A549 (cell line): ENCODE results near the gene DLG4. TPM values are rescaled to one million over a fixed set of nuclear protein-coding genes. Genes with fewer than 3 reads are reported as not detected.

ENCODE experiments used
- ATAC-seq, 2 experiments: fragments of 200-7000 bp in 1 of 2; fragments of >200 bp in 1 of 2; cut with Nextera tagmentation in 1 of 2; cut with Tn5 transposase in 1 of 2; 3 replicates each; pipeline versions ENCODE4 v1.8.0 to v1.9.1; 2018 to 2020; ENCODE audit warnings: mild to moderate bottlenecking in 1 of 2, moderate library complexity in 1 of 2
- CTCF ChIA-PET: fragments of 300-600 bp; sonication (Branson Sonifier 250); formaldehyde crosslinking; extraction: SDS; loops from one replicate; lab custom pipeline; 2021; ENCODE audit warnings: antibody characterized with exemption, inconsistent platforms; lab: Yijun Ruan, JAX
- POLR2A ChIA-PET: fragments of 350-600 bp; formaldehyde crosslinking; extraction: SDS; loops from one replicate; lab custom pipeline; 2021; ENCODE audit warnings: antibody characterized with exemption, inconsistent platforms; lab: Yijun Ruan, JAX
- DNase-seq, 2 experiments: peaks; one replicate each; pipeline versions ENCODE4 v3.0.0 to v3.0.0-alpha.2; 2011 to 2016; ENCODE audit warnings: low read depth in 1 of 2, low spot score in 1 of 2
- FAIRE-seq: peaks from 2 replicates; lab custom pipeline; 2011; peaks lifted over from hg19 to GRCh38; lab: Jason Lieb, UNC
- H3K27ac ChIP-seq, 2 experiments: fragments of >200 bp; sonication (Bioruptor Twin); formaldehyde crosslinking; 3 replicates each; pipeline ENCODE4 v1.5.1; 2016 to 2017
- H3K4me1 ChIP-seq: fragments of >200 bp; sonication (Bioruptor Twin); formaldehyde crosslinking; 3 replicates; pipeline ENCODE4 v1.6.1; 2016
- H3K4me2 ChIP-seq: fragments of >200 bp; sonication (Bioruptor Twin); formaldehyde crosslinking; 3 replicates; pipeline ENCODE4 v1.6.1; 2016
- H3K4me3 ChIP-seq: fragments of >200 bp; sonication (Bioruptor Twin); formaldehyde crosslinking; 3 replicates; pipeline ENCODE4 v1.5.1; 2016
- H3K9me3 ChIP-seq: fragments of >200 bp; sonication (Bioruptor Twin); formaldehyde crosslinking; 3 replicates; pipeline ENCODE4 v1.6.1; 2016
- CBX2 ChIP-seq: fragments of 200-600 bp; sonication (generic); IDR thresholded peaks from 2 replicates; pipeline ENCODE4 v1.6.1; 2016; ENCODE audit warnings: low read depth, mild to moderate bottlenecking, borderline replicate concordance
- CEBPB ChIP-seq, 2 experiments: fragments of >200 bp in 1 of 2; sonication (Bioruptor Twin) in 1 of 2; formaldehyde crosslinking in 1 of 2; IDR thresholded peaks; 2 replicates each; pipeline ENCODE4 v1.6.1; 2012 to 2016
- CHD2 ChIP-seq: fragments of 150-350 bp; IDR thresholded peaks from 2 replicates; pipeline ENCODE4 v1.6.1; 2014; ENCODE audit warnings: low read length; ENCODE audit not compliant: partially characterized antibody
- EHMT2 ChIP-seq: fragments of 200-600 bp; sonication (generic); IDR thresholded peaks from 2 replicates; pipeline ENCODE4 v1.6.1; 2016; ENCODE audit warnings: antibody characterized with exemption, low read depth, mild to moderate bottlenecking, moderate library complexity
- ELK1 ChIP-seq: fragments of 150-350 bp; IDR thresholded peaks from 2 replicates; pipeline ENCODE4 v1.6.1; 2014; ENCODE audit warnings: low read depth, mild to moderate bottlenecking, low read length
- FOSB ChIP-seq: fragments of 250-450 bp; sonication (Bioruptor Pico); IDR thresholded peaks from 2 replicates; pipeline ENCODE4 v1.5.0; 2020; ENCODE audit warnings: mild to moderate bottlenecking, moderate library complexity
- HMGXB4 ChIP-seq: fragments of 250-450 bp; sonication (Bioruptor Pico); IDR thresholded peaks from 2 replicates; pipeline ENCODE4 v1.5.0; 2021; ENCODE audit warnings: mild to moderate bottlenecking, moderate library complexity, borderline replicate concordance
- HOXB5 ChIP-seq: fragments of 250-450 bp; sonication (Bioruptor Pico); IDR thresholded peaks from 2 replicates; pipeline ENCODE4 v1.5.0; 2020; ENCODE audit warnings: mild to moderate bottlenecking, moderate library complexity
- JUNB ChIP-seq: fragments of >200 bp; sonication (Bioruptor Twin); formaldehyde crosslinking; IDR thresholded peaks from 2 replicates; pipeline ENCODE4 v1.6.1; 2016
- MAFK ChIP-seq: fragments of 450-650 bp; IDR thresholded peaks from 2 replicates; pipeline ENCODE4 v1.6.1; 2014; ENCODE audit not compliant: partially characterized antibody
- MAX ChIP-seq: IDR thresholded peaks from 2 replicates; pipeline ENCODE4 v1.6.1; 2012
- MAZ ChIP-seq: fragments of 150-350 bp; IDR thresholded peaks from 2 replicates; pipeline ENCODE4 v1.6.1; 2014; ENCODE audit warnings: antibody characterized with exemption, low read depth, low read length, borderline replicate concordance
- NFE2L2 ChIP-seq: fragments of 150-350 bp; conservative IDR thresholded peaks from 2 replicates; pipeline ENCODE4 v1.6.1; 2014; ENCODE audit warnings: low read length
- NPAS2 ChIP-seq: fragments of 250-450 bp; sonication (Bioruptor Pico); IDR thresholded peaks from 2 replicates; pipeline ENCODE4 v1.8.0; 2022; ENCODE audit warnings: mild to moderate bottlenecking, moderate library complexity, borderline replicate concordance
- RARB ChIP-seq: fragments of 250-450 bp; sonication (Bioruptor Pico); IDR thresholded peaks from 2 replicates; pipeline ENCODE4 v1.8.0; 2021; ENCODE audit warnings: mild to moderate bottlenecking, moderate library complexity
- TFCP2L1 ChIP-seq: fragments of 250-450 bp; sonication (Bioruptor Pico); IDR thresholded peaks from 2 replicates; pipeline ENCODE4 v1.5.0; 2021; ENCODE audit warnings: mild to moderate bottlenecking
- ZFP36 ChIP-seq: fragments of 450-650 bp; IDR thresholded peaks from 2 replicates; pipeline ENCODE4 v1.6.1; 2014; ENCODE audit warnings: borderline replicate concordance; ENCODE audit not compliant: partially characterized antibody
- ZNF302 ChIP-seq: fragments of 250-450 bp; sonication (Bioruptor Pico); IDR thresholded peaks from 2 replicates; pipeline ENCODE4 v1.9.0; 2021; ENCODE audit warnings: inconsistent platforms, mild to moderate bottlenecking, moderate library complexity
- WGBS: methylation state at CpG from one replicate; pipeline ENCODE4 v1.1.6; 2017; ENCODE audit errors: missing lambda C conversion rate; 5-methylcytosine and 5-hydroxymethylcytosine counted together
- polyA plus RNA-seq, 4 experiments: library from polyadenylated mRNA; depleted of rRNA in 3 of 4; stranded (reverse); fragments of >200 nt; fragmentation: RNase III in 1 of 4; extraction: RNeasy Plus Mini Kit Qiagen cat#74134 plus additional on column Dnase treatment in 1 of 4; gene quantifications; 2 replicates in 3 of 4; 3 replicates in 1 of 4; pipeline ENCODE4 v1.2.3, GENCODE V29; 2011 to 2017
- TF ChIP-seq, protein P1 (sequence below): fragments of 450-650 bp; IDR thresholded peaks from 2 replicates; pipeline ENCODE4 v1.6.1; 2014; ENCODE audit warnings: antibody characterized with exemption
- TF ChIP-seq, protein P2 (sequence below): IDR thresholded peaks from 2 replicates; pipeline ENCODE4 v1.6.1; 2012; ENCODE audit warnings: low read depth, borderline replicate concordance

Gene DLG4
- polyA plus RNA-seq, 2 of the 4 experiments (the other 2 are of a cell fraction), result 8.3 to 21.3 TPM

GRCh38 chr17:7225711-7226331, 6.2 kb upstream of the DLG4 start:
- TF ChIP-seq, protein P1, sequence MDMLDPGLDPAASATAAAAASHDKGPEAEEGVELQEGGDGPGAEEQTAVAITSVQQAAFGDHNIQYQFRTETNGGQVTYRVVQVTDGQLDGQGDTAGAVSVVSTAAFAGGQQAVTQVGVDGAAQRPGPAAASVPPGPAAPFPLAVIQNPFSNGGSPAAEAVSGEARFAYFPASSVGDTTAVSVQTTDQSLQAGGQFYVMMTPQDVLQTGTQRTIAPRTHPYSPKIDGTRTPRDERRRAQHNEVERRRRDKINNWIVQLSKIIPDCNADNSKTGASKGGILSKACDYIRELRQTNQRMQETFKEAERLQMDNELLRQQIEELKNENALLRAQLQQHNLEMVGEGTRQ, result no peak
- TF ChIP-seq NFE2L2, result no peak
- TF ChIP-seq CHD2, result no peak
- TF ChIP-seq ELK1, result no peak
- FAIRE-seq (no peak), DNase-seq (no peak), ATAC-seq (no peak)
- Histone ChIP-seq H3K4me3 (no peak overlapping the region), H3K4me1 (peaks cover 19% of the 10 kb centered on the region), H3K9me3 (no peaks in the 10 kb centered on the region), H3K4me2 (no peak overlapping the region), H3K27ac (no peak overlapping the region)
- WGBS, result 89% methylated on average over 18 of the region's 21 CpGs
- CTCF ChIA-PET, result interaction anchor here (2.3 to 10.0 kb wide), 4 partner anchors 11 to 70 kb away, joined by 6 to 169 read pairs (median 44); partner anchors contain the start of genes DVL2, GABARAP and PHF23
- POLR2A ChIA-PET, result interaction anchor here (0.6 to 0.7 kb wide), 2 partner anchors 8 to 59 kb away, joined by 3 to 10 read pairs; partner anchors contain the start of gene DVL2

DNA sequence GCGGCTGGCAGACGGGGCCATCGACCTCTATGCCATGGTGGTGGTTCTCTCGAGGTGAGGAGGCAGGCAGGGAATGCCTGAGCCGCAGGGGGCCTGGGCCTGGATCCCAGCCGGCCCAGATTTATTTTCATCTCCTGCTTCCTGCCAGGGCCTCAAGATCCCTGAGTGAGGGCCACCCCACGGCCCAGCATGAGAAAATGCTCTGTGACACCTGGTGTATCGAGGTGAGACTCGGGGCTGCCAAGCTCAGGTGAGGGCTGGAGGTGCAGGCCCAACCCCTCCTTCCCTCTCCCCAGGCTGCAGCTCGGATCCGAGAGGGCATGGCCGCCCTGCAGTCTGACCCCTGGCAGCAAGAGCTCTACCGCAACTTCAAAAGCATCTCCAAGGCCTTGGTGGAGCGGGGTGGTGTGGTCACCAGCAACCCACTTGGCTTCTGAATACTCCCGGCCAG, 5.0 kb upstream of the DLG4 start:
- Histone ChIP-seq H3K27ac (no peak overlapping the region), H3K4me3 (no peak overlapping the region), H3K4me1 (peaks cover 23% of the 10 kb centered on the region), H3K4me2 (no peak overlapping the region), H3K9me3 (no peaks in the 10 kb centered on the region)
- ChIA-PET CTCF (interaction anchor here (2.3 to 10.0 kb wide), 4 partner anchors 10 to 72 kb away, joined by 6 to 169 read pairs (median 44); partner anchors contain the start of genes DVL2, GABARAP and PHF23), POLR2A (interaction anchor here (1.3 to 1.8 kb wide), 2 partner anchors 10 kb away, joined by 3 read pairs; partner anchors contain the start of gene DVL2)
- WGBS, result 79% methylated on average over 11 of the region's 15 CpGs
- FAIRE-seq (no peak), DNase-seq (no peak), ATAC-seq (no peak)
- TF ChIP-seq RARB (CRISPR knock-in tag), result no peak
- no peak for TF ChIP-seq HOXB5 (CRISPR knock-in tag)
- no peak for TF ChIP-seq ELK1
- no peak for TF ChIP-seq MAZ
- no peak for TF ChIP-seq CBX2
- TF ChIP-seq ZNF302 (CRISPR knock-in tag), result no peak
- no peak for TF ChIP-seq JUNB
- TF ChIP-seq CEBPB (IDR thresholded peaks at IDR 0.05), result no peak
- TF ChIP-seq MAFK, result no peak

- H3K4me1 ChIP-seq, result peaks cover 27% of the 10 kb centered on the region
- WGBS, result 93% methylated on average over 10 of the region's 10 CpGs
- no peak for FAIRE-seq
- H3K4me3 ChIP-seq, result no peak overlapping the region
- H3K4me2 ChIP-seq, result no peak overlapping the region
- no peak for DNase-seq
- CTCF ChIA-PET, result interaction anchor here (2.3 to 10.0 kb wide), 4 partner anchors 10 to 72 kb away, joined by 6 to 169 read pairs (median 44); partner anchors contain the start of genes DVL2, GABARAP and PHF23
- no peak overlapping the region for H3K27ac ChIP-seq
- POLR2A ChIA-PET, result interaction anchor here (1.3 to 1.8 kb wide), 3 partner anchors 9 to 72 kb away, joined by 3 read pairs; partner anchors contain the start of gene DVL2
- H3K9me3 ChIP-seq, result no peaks in the 10 kb centered on the region
- ATAC-seq, result no peak
- TF ChIP-seq EHMT2 (no peak), HMGXB4 (CRISPR knock-in tag) (no peak), ELK1 (no peak), CEBPB (IDR thresholded peaks at IDR 0.05) (no peak), HOXB5 (CRISPR knock-in tag) (no peak), CHD2 (no peak), CBX2 (no peak), MAX (no peak), ZFP36 (no peak), TFCP2L1 (CRISPR knock-in tag) (no peak), MAZ (no peak), NFE2L2 (no peak), NPAS2 (CRISPR knock-in tag) (no peak), FOSB (no peak)
- TF ChIP-seq, protein P2, sequence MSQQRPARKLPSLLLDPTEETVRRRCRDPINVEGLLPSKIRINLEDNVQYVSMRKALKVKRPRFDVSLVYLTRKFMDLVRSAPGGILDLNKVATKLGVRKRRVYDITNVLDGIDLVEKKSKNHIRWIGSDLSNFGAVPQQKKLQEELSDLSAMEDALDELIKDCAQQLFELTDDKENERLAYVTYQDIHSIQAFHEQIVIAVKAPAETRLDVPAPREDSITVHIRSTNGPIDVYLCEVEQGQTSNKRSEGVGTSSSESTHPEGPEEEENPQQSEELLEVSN, result no peak
- TF ChIP-seq, protein P1, result no peak
These were observed 4.5 kb upstream of the DLG4 start for GRCh38 chr17:7224110-7224509.
